Measurements from ENCODE around the gene CYGB. TPM values are rescaled to one million over a fixed set of nuclear protein-coding genes. Genes with fewer than 3 reads are reported as not detected.

The CYGB gene
- polyA plus RNA-seq, 3 donors = not detected

- Histone ChIP-seq H4K20me1 (ENCODE audit: insufficient read depth, low read length) (no peaks in the 10 kb centered on the region), H3K79me2 (ENCODE audit: insufficient read depth, low read length) (no peaks in the 10 kb centered on the region), H3K4me1 (ENCODE audit: control insufficient read depth in 1 of 2, insufficient read depth in 2 of 2, low read length in 2 of 2) (peaks cover 41 to 47% of the 10 kb centered on the region in 2 donors), H3K4me3 (replicated peaks in 1 of 3; ENCODE audit: low read depth in 2 of 3, low read length in 3 of 3) (peak overlapping the region in 1 of 3 experiments; percentile 18), H3K27me3 (ENCODE audit: control insufficient read depth in 2 of 2, insufficient read depth in 2 of 2, low read length in 2 of 2) (no peaks in the 10 kb centered on the region), H3K9me3 (replicated peaks in 1 of 2; ENCODE audit: control insufficient read depth in 1 of 2, insufficient read depth in 1 of 2, low read length in 2 of 2) (no peaks in the 10 kb centered on the region), H3K27ac (ENCODE audit: low read depth in 1 of 2, low read length in 2 of 2) (peak overlapping the region; percentile 61 to 67), H3K9ac (ENCODE audit: insufficient read depth, low read length, poor library complexity, severe bottlenecking) (no peak overlapping the region), H3K36me3 (replicated peaks in 1 of 2; ENCODE audit: control insufficient read depth in 1 of 2, insufficient read depth in 2 of 2, low read length in 2 of 2) (no peaks in the 10 kb centered on the region), H3K4me2 (replicated peaks; ENCODE audit: extremely low read depth, low read length, poor library complexity, severe bottlenecking) (peak overlapping the region; percentile 14), H2AFZ (ENCODE audit: insufficient read depth, low read depth, low read length, poor library complexity, severe bottlenecking) (no peak overlapping the region)
- H3K4me1 Mint-ChIP-seq = peaks cover 55% of the 10 kb centered on the region
- WGBS (ENCODE audit: insufficient coverage) = 93% methylated on average over 11 of the region's 22 CpGs
- peaks cover 0 to 8% (median 0%) of the 10 kb centered on the region in 7 donors for H3K9me3 Mint-ChIP-seq
- peaks cover 0 to 1% of the 10 kb centered on the region in 2 donors for H3K36me3 Mint-ChIP-seq
- peaks cover 4 to 14% (median 7%) of the 10 kb centered on the region in 3 donors for H3K27me3 Mint-ChIP-seq (ENCODE audit: low read depth in 3 of 3)
- intact Hi-C loops (cut with micrococcal nuclease) = no loop called here
- H3K4me3 Mint-ChIP-seq = no peak overlapping the region
- no peak for DNase-seq
- peak overlapping the region in 6 of 7 donors; percentile 68 to 89 (median 71) for H3K27ac Mint-ChIP-seq
- TF ChIP-seq CTCF (IDR thresholded peaks at IDR 0.05) = no peak
Measured at GRCh38 chr17:76512366-76513305, 24.9 kb downstream of the CYGB start.

- no peaks in the 10 kb centered on the region for H4K20me1 ChIP-seq (ENCODE audit: insufficient read depth, low read length)
- H3K4me1 Mint-ChIP-seq = peaks cover 56% of the 10 kb centered on the region
- H3K27me3 ChIP-seq (ENCODE audit: control insufficient read depth in 2 of 2, insufficient read depth in 2 of 2, low read length in 2 of 2) = no peaks in the 10 kb centered on the region
- H3K27ac Mint-ChIP-seq = peak overlapping the region; percentile 82 to 92 (median 88)
- H3K4me2 ChIP-seq (replicated peaks; ENCODE audit: extremely low read depth, low read length, poor library complexity, severe bottlenecking) = peak overlapping the region; percentile 14
- peak; percentile 58 to 90 (median 77) for DNase-seq
- WGBS (ENCODE audit: insufficient coverage) = 57% methylated on average over 4 of the region's 13 CpGs
- no peaks in the 10 kb centered on the region for H3K79me2 ChIP-seq (ENCODE audit: insufficient read depth, low read length)
- no peaks in the 10 kb centered on the region for H3K36me3 ChIP-seq (replicated peaks in 1 of 2; ENCODE audit: control insufficient read depth in 1 of 2, insufficient read depth in 2 of 2, low read length in 2 of 2)
- H3K9me3 Mint-ChIP-seq = peaks cover 0 to 8% (median 0%) of the 10 kb centered on the region in 7 donors
- no peak overlapping the region for H2AFZ ChIP-seq (ENCODE audit: insufficient read depth, low read depth, low read length, poor library complexity, severe bottlenecking)
- intact Hi-C loops (cut with micrococcal nuclease) = no loop called here
- H3K4me1 ChIP-seq (ENCODE audit: control insufficient read depth in 1 of 2, insufficient read depth in 2 of 2, low read length in 2 of 2) = peaks cover 41 to 47% of the 10 kb centered on the region in 2 donors
- peak overlapping the region in 1 of 2 donors; percentile 70 for H3K4me3 Mint-ChIP-seq
- H3K9me3 ChIP-seq (replicated peaks in 1 of 2; ENCODE audit: control insufficient read depth in 1 of 2, insufficient read depth in 1 of 2, low read length in 2 of 2) = no peaks in the 10 kb centered on the region
- peaks cover 7 to 15% (median 11%) of the 10 kb centered on the region in 3 donors for H3K27me3 Mint-ChIP-seq (ENCODE audit: low read depth in 3 of 3)
- H3K4me3 ChIP-seq (replicated peaks in 1 of 3; ENCODE audit: low read depth in 2 of 3, low read length in 3 of 3) = peak overlapping the region in 1 of 3 experiments; percentile 18
- no peak overlapping the region for H3K9ac ChIP-seq (ENCODE audit: insufficient read depth, low read length, poor library complexity, severe bottlenecking)
- H3K36me3 Mint-ChIP-seq = peaks cover 0 to 1% of the 10 kb centered on the region in 2 donors
- H3K27ac ChIP-seq (ENCODE audit: low read depth in 1 of 2, low read length in 2 of 2) = peak overlapping the region; percentile 61 to 67
- TF ChIP-seq CTCF (IDR thresholded peaks at IDR 0.05) = no peak
Measured at GRCh38 chr17:76511668-76512365, 25.7 kb downstream of the CYGB start.
